TTC549 (cell line): ENCODE results near the gene TMEM248.
"Not testable (repeated sequence)": the region's sequence is repeated elsewhere in the genome, so short reads cannot be mapped to it uniquely, and the experiment has no call there.

Source experiments
- FAIRE-seq: peaks from 2 replicates; lab custom pipeline; 2012; peaks lifted over from hg19 to GRCh38; lab: Jason Lieb, UNC

The TMEM248 gene

DNA sequence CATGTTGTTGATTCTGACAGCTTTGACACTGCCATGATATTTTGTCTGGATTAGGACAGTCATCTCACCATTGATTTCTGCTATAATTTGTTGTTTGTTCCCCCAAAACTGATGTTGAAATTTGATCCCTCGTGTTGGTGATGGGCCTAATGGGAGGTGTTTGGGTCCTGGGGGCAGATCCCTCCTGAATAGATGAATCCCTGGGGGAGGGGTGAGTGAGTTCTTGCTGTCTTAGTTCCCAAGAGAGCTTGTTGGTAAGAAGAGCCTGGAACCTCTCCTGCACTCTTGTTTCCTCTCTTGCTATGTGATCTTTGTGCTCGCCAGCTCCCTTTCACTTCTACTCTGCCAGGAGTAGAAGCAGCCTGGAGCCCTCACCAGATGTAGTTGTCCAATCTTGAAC, 83.1 kb downstream of the TMEM248 start:
- not testable (repeated sequence) for FAIRE-seq

DNA sequence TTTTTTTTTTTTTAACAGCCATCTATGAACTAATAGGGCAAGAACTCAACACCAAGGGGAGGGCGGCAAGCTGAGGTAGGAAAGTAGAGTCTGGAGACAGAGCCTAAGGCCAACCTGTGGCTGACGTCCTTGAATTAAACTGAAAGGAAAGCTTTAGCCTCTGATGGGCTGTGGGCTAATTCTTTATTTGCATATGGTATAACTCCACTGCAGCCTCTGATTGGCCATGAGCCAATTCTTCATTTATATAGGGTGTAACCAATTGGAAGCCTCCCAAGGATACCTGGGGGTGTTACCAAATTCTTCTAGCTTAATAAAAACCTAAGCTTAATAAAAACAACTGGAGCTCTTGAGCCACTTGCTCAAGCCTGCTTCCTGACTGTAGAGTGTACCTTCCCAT, 85.9 kb downstream of the TMEM248 start:
- FAIRE-seq, result no peak
